HG03378 (cell line): ENCODE results near the gene PXK.

Experiments
- ATAC-seq: cut with Tn5 transposase; IDR thresholded peaks from one replicate; pipeline ENCODE4 v1.9.1; 2021; ENCODE audit warnings: mild to moderate bottlenecking, moderate library complexity; ENCODE audit not compliant: unreplicated experiment

PXK gene

DNA sequence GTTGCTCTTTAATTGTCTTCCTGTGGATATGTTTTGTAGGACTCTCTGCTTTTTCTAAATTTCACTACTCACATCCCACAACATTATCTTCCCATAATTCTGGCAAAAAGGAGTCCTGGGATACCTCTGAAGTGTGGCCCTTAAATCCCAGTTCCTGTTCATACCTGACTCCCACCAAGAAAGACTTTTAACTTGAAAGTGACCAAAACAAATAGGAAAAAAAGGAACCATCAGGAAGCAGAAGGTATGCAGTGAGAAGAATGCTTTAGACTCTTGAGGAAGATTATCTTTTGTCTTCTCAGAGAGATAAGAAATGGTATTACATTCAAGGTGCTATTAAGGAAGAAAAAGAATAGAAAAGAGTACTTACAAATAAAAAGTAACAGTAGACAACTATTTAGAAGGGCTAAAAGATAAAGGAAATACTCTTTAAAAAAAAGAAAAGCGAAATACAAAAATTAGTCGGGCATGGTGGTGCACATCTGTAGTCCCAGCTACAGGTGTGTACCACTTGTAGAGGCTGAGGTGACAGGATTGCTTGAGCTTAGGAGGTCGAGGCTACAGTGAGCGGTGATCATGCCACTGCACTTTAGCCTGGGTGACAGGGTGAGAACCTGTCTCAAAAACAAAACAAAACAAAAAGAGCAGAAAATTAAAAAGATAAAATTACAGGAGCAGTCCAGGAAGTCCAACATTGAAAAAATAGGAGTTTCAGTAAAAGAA, 46.8 kb downstream of the PXK start:
- ATAC-seq, result no peak

DNA sequence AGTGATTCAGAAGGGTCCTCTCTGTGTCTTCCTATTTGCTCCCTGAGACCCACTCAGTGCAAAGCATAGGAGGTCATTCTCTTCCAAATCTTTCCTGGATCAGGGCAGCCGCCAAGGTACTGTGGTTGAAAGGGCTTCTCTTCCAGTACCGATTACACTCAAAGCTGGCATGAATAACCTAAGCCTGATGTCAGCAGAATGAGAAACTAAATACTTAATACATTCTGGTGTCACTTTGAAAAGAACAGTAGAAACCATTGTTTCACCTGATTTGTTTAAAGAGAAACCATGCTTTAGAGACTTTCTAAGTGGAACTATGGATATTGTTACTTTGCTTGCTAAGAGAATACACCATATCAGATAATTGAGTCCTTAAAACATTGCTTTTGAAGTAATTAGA, 50.8 kb downstream of the PXK start:
- no peak for ATAC-seq

DNA sequence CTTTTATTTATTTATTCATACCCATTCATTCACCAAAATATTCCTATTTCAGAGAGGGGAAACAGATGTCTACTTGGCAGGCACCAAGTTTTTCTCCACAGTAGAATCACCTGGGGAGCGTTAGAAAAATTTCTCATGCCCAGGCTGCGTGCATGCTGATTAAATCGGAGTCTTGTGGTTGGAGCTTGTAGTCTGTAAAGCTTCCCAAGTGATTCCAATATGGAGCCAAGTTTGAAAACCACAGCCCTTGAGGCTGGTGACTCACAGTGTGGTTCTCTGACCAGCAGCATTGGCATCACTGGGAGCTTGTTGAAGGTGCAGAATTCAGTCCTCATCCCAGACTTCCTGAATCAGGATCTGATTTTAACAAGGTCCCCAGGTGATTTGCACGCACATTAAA, 51.2 kb downstream of the PXK start:
- no peak for ATAC-seq

DNA sequence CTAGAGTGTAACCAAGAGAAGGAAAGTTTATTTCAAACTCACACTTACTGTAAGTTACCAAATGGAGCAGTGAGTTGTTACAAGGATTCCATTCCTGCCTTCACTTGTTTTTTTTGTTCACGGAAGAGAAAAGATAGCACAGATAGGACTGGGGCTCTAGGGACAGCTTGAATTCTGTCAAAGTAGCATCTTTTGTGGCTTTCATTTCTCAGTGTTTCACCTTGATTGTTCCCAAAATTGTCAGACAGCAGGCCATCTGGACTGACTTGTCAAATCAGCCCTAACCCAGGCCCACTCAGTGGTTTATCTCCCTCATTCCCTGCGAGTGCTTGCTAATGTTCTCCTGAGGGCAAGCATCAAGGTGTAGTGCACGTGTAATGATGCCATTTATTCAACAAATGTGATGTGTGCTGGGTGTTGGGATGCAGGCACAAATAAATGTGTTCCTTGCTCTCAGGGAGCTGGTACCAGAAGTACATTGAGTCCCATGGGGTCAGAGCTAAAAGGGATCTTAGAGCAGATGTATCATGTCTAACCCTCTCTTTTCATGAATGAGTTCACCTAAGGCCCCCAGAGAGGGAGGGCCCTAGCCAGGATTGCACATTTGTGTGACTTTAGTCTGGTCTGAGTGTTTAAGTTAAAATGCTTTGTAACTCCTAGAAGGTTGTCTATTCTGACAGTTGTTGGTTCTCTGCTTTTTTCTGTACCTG, 51.8 kb downstream of the PXK start:
- ATAC-seq, result no peak

DNA sequence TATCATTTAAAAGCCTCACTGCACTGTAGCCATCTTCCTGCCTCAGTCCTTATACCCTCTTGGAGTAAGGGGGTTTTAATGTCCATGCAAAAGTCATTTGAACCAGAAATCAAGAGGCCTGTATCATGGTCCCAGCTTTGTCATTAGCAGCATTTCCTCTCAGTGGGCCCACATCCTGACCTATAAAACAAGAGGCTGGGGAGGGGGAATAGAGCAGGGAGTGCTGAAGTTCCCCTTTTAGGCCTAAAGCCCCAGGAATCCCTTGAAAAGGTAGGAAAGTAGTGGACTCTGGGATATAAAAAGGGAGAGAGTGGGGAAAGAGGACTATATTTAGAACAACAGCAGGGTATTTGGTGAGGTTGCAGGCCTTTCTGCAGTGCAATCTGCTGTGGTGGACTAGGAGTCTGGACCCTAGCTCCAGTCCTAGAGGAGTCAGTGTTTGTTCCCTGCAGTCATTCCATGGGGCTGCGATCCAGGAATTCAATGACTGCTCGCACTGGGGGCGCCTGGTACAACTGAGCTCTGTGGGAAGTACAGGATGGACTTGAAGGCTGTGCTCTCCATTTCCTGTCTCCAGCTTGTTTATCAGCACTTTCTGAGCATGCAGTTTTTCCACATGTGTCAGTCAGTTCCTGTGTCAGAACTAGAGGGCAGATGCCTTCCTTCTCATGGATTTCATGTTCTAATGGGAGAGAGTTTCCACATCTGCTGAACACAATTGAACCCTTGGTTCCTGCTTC, 54.1 kb downstream of the PXK start:
- ATAC-seq, result no peak

DNA sequence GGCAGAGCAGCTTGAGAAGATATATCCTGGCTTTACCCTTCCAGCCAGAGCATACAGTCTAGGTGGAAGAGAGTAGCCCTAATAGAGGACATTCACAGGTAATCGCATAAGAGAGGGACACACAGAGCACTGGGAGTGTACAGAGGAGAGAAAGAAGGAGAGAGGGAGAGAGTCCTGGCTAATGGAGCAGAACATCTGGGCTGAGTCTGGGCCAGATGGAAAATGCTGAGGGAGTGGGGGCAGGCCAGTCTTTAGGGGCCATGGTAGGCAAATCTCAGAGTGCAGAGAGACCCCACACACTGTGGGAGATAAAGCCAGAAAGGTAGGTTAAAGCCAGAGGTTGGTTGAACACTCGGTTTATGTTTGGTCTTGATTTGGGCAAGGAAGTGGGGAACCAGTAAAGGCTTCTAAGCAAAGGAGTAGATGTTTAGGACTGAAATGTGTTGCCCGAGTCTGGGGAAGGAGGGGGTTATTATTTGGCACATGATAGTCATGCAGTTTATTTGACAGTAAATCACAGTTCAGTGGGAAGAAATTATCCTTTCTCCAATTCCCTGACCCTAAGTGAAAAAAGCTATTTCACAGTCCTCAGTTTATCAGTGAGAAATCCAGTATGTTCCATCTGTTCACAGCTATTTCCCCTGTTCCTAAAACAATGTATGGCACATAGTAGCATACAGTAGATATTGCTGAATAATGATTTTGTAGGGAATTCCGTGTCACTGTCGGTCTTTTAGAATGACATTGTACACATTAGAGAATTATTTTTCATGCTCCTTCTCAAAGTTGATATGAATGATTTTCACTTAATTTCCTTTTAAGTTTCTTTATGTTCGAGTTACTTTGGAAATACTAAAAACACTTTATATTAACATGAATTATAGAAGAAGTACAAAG, 55.2 kb downstream of the PXK start:
- no peak for ATAC-seq

DNA sequence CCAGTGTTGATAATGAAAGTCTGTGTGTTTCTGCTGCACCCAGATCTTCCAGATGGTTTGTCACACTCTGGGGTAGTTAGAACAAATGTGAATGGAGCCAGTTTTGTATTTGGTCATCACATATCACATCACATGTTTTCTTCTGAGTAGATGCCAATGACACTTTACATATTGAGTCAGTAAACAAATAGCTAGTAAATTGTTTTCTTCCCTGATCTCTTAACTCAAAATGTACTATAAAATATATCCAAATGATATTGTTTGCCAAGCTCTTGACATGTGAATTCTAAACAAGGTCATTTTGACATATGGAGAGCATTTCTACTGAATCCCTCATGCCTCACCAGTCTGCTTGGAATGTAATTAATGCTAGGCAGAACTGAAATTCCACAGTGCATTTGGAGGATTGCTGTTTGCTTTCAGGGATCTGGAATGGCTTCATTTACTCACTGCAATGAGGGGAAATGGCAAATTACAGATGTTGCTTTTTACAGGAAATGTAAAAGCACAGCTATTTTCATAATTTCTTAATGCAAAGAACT, 55.9 kb downstream of the PXK start:
- no peak for ATAC-seq

DNA sequence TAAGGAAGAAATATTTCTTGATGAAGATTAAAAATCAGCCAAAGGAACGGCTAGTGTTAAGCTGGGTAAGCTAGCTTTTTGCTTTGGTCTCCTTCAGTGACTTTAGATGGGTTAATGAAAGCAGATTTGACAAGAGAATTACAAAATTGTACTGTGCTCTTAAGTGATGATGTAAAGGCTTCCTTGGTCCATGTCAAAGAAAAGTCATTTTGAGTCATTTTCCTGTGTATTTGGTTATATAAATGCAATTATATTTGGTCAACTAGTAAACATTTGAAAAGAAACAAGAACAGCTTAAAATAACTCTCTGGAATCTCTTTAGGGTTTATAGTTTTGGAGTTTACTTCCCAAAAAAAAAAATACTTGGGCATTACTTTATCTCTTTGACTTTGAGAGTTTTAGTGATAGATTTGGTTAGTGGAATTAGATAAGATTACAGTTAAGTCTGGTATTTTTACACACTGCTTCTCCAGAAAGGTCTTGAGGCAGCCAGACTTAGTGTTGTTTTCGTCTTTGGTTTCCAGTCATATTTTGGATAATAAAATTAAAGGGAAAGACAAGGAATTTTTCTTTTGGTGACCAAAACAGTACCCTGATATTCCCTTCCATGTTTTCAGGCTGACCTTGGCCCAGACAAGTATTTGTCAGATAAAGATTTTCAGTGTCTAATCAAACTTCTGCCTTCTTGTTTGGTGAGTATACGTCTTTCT, 58.6 kb downstream of the PXK start:
- no peak for ATAC-seq

DNA sequence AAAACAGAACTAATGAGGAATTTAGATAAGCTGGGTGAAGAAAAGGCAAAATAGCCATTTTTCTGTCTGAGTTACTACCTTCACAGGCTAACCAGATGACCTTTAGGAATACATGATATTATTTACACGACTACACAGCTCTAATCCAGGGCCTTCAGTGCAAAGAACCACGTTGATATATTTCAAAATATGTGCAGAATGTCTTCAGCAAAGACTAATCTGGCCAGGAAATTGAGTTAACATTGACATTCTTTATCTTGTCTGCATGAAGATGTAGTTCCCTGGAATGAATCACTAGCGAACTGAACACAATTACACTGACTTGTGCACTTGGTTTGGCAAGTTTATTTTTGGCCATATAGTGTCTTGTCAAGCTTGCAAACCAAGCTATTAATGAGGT, 59.5 kb downstream of the PXK start:
- ATAC-seq, result no peak

DNA sequence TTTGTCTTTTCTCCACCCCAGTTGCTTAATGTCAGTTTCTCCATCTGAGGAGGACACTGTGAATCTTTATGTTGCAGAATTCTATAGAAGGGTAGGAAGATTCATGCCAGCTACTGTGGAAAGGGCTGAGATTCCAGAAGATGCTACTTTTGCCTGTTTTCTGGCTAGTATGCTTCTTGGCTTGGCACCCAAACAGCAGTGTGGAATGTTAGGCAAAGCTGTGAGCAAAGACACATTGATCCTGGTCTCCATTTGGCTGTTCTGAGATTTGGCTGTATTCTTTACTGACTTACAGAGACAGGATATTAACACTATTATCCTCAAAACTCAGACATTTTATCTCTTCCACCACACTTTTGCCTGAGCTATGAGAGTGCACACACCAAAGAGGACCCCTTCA, 61.6 kb downstream of the PXK start:
- no peak for ATAC-seq

DNA sequence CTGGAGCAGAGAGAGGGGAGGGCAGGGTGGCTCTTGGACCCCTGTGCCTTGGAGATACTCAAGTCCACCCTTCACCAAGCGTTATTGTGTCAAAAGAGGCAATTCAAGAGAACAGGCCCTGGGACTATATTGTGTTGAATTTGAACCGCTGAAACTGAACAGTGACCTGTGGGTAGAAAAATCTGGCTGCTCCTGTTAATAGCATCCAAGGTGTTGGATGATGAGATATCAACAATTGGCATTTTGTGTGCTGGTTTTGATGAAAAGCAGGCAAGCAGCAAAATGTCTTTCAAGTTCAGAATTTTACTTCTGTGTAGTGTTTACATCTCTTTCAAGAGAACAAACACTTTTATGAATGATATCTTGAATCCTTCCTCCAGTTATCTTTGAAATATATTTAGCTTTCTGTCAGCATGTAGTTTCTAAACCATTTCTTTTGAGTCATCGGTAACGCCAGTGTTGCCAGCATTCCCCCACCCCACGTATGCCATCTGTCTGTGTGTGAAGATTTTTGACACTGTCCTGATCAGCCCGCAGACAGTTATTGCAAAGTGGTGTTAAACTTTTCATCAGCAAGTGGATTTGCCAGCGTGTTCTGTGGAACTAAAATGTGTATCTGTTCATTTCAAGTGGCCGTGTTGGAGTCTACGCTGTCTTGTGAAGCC, 66.1 kb downstream of the PXK start:
- no peak for ATAC-seq

DNA sequence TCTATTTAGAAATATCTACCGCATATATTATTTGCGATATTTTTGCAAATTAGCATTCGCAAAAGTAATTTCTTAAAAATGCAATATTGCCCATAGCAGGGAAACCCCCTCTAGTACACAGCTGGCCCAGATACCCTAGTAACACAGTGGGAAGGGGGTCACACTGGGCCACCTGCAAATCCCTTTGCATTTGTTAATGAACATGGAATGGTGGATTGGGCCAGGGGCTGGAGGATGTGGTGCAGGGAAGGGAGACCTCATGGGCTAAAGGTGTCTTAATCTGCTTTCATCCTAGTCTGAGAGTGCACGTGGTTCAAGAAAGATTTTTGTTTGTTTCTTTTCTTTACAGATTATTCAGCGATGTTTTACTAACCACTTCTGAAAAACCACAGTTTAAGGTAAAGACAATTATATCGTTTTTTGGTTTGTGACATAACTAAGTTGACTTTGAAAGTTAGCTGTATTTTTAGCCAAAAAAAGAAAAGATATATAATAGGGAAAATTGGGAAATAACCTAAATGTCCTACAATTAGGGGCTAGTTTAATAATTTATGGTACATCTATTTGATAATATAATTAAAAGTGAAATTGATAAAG, 70.9 kb downstream of the PXK start:
- ATAC-seq, result no peak

DNA sequence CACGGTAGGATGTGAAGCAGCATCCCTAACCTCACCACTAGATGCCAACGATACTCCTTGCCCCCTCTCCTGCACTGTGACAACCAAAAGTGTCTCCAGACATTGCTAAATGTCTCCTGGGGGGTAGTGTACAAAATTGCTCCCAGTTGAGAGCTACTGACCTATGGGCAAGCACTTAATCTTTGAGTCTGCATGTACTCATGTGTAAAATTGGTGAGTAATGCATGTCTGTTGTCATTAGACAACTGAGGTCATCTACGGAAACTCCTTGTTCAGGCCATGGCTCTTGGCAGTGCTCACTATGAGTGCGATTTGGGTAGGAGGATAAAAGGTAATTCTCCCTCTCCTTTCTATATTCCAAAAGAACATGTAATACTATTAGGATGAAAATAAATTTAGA, 71.7 kb downstream of the PXK start:
- ATAC-seq, result no peak

DNA sequence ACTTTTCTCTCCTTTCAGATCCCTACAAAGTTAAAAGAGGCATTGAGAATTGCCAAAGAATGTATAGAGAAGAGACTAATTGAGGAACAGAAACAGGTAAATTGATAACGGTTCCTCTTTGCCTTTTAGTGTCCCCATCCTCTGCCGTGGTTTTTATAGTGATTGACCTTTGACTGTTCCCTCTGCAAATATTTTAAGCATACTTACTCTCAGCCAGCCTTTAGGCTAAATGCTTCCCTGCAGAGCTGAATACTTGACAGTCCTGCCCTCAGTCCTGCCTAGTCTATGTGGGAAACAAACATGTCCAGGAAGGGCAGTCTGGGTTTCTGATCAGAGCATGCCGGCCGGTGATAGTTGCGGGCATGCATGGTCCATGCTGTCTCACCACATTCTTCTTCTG, 76.2 kb downstream of the PXK start:
- ATAC-seq, result no peak

DNA sequence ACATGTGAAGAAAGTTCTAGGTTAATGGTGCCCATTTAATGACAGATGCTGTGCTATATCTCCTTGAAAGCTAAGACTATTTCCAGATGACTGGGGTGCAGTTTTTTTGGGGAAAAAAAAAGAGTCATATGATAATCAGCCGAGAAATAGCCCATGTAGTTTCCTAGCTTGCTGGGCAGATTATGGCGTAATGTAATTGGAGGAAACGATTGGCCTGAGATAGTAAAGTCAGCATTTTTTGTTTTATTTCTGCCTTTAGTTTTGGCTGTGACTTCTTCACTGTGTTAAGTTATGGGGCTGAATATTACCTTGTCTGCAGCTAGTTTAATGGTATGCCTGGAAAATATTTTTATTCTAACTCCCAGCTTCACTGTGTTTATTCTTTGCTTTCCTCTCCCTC, 77.0 kb downstream of the PXK start:
- ATAC-seq, result no peak

DNA sequence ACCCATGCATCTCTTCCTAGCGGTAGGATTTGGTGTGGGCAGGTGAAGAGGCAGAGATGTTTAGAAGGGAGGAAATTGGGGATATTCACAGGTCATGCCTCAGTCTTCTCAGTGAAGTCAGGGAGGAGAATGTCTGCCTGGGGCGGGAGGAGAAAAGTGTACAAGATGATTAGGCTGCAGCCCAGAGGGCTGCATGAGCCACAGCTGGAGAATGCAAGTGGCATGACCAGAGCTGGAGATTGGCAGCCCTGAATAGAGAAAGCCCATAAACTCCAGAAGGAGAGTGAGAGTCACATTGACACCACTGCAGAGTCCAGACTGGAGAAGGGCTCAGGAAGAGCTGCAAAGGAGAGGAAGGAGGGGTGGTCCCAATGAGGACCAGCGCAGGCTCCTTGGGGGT, 78.3 kb downstream of the PXK start:
- ATAC-seq, result no peak

DNA sequence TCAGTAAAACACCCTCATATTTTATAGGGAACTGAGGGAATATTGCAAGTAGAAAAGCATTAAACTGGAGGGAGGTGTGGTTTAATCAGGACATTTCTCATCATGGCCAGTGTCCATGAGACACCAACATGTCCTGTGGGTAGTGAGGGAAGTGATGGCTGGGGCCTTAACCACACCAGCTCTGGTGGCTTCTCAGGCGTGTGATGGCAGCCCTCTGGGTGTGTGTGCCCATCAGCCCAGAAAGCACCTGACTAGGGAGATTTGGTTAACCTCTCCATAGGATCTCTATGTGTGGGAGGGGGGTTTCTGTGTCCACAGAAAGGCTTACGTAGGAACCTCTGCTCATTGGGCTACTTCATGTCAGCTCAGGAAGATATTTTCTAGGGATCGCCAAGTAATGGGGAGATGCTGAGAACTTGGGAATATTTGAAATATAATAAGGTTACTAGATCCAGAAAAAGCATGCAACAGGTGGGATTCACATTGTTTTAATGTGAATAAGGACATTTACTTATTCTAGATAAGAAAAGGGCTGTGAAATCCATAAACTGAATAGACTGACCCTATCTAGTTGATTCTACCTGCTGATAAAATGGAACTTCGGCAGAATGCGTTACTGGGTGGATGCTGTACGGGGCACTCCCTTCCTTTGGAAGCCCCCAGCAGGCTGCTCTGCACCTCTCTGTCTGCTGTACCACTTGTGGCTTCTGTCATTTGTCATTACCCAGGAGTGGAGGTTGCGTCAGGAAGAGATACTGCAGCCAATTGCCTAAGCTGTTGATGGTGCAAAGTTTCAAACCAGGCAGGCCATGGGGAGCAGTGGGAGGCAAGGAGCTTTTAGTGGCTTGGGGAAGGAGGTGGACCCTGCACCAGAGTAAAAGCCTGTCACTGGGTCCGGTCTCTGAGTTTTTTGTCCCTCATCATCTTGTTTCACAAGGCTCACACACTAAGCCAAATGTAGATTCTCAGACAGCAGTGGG, 79.4 kb downstream of the PXK start:
- ATAC-seq, result no peak

DNA sequence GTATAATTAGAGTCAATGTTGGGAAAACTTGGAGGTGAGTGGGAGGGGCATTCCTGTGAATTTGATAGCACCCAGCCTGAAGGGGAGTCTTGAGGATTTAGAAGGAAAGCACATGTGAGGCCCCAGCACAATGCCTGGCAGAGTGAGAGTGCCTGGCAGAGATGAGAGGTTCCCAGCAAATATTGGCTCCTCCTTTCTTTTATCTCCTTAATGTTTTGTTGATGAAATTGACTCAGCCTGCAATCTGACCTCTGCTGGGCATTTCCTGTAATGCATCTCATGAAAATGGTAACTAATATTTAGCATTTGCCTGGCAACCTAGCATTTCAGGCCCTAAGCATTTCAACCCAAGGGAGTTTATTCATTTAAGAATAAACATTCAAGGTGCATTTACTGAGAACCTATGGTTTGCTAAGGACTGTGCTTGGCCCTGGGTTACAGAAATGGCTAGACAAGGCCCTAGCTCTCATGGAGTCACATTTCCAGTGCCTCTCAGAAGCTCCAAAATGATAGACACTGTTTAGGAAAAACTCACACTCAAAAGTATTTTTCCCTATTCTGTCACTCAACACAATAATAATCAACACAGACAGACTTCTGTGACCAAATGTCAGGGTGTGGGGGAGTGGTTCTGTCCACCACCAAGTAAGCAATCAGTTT, 82.0 kb downstream of the PXK start:
- no peak for ATAC-seq
